NCI-H460 (cell line): Measurements from ENCODE around the gene RAG1. TPM values are rescaled to one million over a fixed set of nuclear protein-coding genes. Genes with fewer than 3 reads are reported as not detected.
"Not testable (repeated sequence)": the region's sequence is repeated elsewhere in the genome, so short reads cannot be mapped to it uniquely, and the experiment has no call there.

Source experiments
- DNase-seq: peaks from one replicate; pipeline ENCODE4 v3.0.0-alpha.2; 2016; ENCODE audit warnings: low read depth; ENCODE audit errors: extremely low read depth
- polyA plus RNA-seq: library from polyadenylated mRNA; depleted of rRNA; stranded (reverse); fragments of >200 nt; gene quantifications from 2 replicates; pipeline ENCODE4 v1.2.3, GENCODE V29; 2014; cell fraction: nucleus; rRNA removed
- total RNA-seq: library from RNA; depleted of rRNA; stranded (reverse); fragments of >200 nt; shearing (Covaris generic); gene quantifications from 2 replicates; pipeline ENCODE4 v1.2.3, GENCODE V29; 2014; rRNA removed

The RAG1 gene
- total RNA-seq: 0.12 and 0.17 TPM in 2 replicates
- 0.74 TPM in 1 of 2 replicates, not detected in the other for polyA plus RNA-seq

- no peak for DNase-seq
Observed at GRCh38 chr11:36567694-36568093, at the start of gene RAG1. TSS of gene RAG1 (plus strand) at chr11:36568007. CDS start at chr11:36573305, 5,298 bp downstream.

DNA sequence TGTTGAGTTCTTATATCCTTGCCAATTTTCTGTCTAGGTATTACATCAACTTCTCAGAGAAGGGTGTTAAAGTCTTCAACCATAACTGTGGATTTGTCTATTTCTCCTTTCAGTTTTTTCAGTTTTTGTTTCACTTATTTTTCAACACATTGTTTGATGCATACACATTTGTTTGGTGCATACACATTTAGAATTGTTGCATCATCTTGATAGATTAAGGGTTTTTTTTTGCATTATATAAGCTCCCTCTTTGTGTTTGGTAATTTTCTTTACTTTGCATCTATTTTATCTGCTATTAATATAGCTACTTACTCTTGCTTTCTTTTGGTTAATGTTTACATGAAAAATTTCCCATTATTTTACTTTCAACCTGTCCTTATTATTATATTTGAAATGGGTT lies 37.0 kb upstream of the RAG1 start:
- DNase-seq: no peak

GRCh38 chr11:36532941-36533601 lies 34.7 kb upstream of the RAG1 start:
- DNase-seq: no peak

DNA sequence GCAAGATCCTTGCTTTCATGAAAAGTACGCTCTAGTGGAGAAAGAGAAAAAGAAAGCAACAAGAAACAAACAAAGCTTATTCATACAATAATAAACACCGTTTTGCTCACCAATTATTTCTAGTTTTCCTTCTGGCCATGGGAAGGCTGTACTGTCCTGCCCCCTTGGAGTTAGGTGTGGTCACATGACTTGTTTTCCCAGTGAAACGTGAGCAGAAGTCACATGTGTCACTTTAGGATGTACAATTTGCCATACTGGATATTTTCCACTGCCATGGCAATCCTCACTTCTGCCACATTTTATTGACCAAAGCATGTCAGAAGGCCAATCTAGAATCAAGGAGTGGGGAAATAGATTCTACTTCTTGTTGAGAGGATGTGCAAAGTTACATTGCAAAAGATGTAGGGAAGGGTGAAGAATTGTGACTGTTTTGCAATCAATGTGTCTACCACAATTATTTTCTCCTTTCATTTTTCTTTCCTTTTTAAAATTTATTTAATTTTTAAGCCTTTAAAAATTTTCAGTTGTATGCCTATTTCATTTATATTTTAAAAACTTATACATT lies 33.4 kb upstream of the RAG1 start:
- no peak for DNase-seq

GRCh38 chr11:36540998-36541397 lies 26.8 kb upstream of the RAG1 start:
- peak; percentile 21 for DNase-seq

- DNase-seq: no peak
Observed at GRCh38 chr11:36550385-36551115, 17.3 kb upstream of the RAG1 start.

DNA sequence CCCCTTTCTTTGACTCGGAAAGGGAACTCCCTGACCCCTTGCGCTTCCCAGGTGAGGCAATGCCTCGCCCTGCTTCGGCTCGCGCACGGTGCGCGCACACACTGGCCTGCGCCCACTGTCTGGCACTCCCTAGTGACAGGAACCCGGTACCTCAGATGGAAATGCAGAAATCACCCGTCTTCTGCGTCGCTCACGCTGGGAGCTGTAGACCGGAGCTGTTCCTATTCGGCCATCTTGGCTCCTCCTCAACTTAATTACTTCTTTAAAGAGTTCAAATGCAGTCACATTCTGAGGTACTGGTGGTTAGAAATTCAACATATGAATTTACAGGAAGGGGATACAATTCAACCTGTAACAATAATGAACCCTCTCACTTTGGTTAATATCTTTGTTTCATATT lies 10.4 kb upstream of the RAG1 start:
- DNase-seq: not testable (repeated sequence)

DNA sequence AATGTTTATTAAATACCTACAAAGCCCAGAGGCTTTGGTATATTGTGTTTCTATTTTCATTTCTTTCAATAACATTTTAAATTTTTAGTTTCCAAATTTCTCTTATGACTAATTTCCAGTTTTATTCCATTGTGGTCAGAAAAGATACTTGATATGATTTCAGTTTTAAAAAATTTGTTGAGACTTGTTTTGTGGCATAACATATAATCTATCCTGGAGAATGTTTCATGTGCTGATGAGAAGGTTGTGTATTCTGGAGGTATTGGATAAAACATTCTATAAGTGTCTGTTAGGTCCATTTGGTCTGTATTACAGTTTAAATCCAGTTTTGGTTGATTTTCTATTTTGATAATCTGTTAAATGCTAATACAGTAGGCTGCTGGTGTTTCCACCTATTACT lies 9.8 kb upstream of the RAG1 start:
- DNase-seq: no peak

- DNase-seq: no peak
Observed at GRCh38 chr11:36558571-36559413, 9.0 kb upstream of the RAG1 start.

DNA sequence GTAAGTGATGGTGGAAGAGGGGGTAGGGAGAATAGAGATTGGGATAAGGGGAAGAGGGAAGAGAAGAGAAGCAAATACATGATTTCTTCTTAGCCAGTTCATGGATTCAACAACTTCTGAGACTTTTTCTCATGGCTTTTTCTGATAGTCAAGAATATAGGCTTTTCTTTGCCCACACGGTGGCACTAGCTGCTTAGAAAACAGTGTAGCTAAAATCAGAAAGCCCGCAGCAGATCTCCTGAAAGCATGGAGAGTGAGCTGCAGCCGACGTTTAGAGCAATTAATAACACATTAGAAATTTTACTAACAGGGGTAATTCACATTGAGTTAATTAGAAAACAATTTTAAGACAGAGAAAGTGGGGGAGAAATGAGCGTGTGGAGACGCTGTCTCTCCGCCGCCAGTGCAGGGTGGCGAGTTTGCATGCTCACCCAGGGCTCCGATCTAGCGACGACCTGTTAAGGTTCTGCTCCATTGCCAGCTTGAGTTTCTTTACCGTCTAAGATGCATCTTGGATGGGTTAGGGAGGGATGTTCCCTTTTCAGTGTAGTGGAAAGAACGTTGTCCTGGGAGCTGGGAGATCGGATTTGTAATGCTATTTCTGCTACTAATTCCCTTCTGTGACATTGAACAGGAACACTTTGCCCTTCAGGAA lies 3.3 kb upstream of the RAG1 start:
- peak; percentile 51 for DNase-seq

- DNase-seq: no peak
Observed at GRCh38 chr11:36565031-36565610, 2.7 kb upstream of the RAG1 start.

DNA sequence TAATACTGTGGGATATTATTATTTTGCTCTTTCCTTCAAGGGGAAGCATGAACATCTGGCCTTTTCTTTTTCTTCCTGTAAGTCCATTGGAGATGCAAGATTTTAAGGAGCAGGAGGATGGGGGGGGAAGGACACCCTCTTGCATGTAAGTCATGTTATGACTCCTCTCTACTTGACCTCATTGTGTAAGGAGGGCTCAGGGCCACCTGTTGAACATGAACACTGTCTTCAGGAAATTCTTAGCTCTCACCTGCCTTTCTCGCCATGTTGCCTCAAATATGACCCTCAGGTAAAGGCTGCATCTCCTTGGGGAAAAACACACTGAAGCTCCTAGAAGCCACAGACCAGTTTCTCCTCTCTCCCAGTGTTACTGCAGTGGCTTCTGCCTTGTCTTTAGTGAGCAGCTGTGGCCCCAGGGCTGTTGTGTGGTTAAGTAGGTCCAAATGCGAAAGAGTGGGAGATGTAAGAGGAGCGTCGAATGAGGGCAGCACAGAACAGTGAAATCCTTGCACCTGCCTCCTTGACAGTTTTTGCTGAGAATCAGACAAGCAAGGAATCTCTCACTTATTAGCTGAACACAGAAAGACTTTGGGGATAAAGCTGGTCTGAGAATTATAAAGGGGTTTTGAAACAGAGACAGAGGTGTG lies 1.3 kb upstream of the RAG1 start:
- DNase-seq: no peak

DNA sequence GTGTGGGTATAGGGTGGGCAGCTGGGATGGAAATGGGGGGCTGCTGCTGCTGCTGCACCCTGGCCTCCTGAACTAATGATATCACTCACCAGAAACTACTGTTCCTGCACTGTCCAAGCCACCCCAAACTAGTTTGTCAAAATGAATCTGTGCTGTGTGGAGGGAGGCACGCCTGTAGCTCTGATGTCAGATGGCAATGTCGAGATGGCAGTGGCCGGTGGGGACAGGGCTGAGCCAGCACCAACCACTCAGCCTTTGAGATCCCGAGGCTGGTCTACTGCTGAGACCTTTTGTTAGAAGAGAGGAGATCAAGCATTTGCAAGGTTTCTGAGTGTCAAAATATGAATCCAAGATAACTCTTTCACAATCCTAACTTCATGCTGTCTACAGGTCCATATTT lies 1.3 kb downstream of the RAG1 start:
- no peak for DNase-seq

GRCh38 chr11:36574486-36574885 lies 6.7 kb downstream of the RAG1 start:
- no peak for DNase-seq

DNA sequence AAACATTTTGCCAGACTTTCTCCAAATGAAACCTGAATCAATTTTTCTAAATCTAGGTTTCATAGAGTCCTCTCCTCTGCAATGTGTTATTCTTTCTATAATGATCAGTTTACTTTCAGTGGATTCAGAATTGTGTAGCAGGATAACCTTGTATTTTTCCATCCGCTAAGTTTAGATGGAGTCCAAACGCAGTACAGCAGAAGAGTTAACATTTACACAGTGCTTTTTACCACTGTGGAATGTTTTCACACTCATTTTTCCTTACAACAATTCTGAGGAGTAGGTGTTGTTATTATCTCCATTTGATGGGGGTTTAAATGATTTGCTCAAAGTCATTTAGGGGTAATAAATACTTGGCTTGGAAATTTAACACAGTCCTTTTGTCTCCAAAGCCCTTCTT lies 9.6 kb downstream of the RAG1 start:
- DNase-seq: no peak

DNA sequence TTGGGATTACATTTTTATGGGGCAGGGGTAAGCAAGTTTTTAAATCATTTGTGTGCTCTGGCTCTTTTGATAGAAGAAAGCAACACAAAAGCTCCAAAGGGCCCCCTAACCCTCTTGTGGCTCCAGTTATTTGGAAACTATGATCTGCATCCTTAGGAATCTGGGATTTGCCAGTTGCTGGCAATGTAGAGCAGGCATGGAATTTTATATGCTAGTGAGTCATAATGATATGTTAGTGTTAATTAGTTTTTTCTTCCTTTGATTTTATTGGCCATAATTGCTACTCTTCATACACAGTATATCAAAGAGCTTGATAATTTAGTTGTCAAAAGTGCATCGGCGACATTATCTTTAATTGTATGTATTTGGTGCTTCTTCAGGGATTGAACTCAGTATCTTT lies 10.1 kb downstream of the RAG1 start:
- no peak for DNase-seq

- no peak for DNase-seq
Observed at GRCh38 chr11:36578458-36578857, 10.7 kb downstream of the RAG1 start.

- no peak for DNase-seq
Observed at GRCh38 chr11:36581536-36581935, 13.7 kb downstream of the RAG1 start.

DNA sequence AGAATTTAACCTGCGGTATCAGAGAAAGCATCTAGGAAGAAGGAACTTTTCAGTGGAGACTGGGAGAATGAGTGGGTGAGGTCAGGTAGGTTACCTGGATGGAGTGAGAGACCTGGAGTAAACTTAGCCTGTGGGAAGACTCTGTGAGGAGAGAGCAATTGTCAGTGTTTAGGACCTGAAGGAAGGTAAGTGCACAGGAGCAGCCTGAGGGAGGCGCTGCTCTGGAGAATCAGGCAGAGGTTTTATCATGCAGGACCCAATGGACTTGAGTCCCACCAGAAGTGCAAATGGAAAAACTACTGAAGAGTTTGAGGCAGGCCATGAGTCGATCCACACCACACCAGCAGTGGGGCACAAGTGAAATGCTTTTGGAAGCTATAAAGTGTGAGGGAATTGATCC lies 15.9 kb downstream of the RAG1 start:
- no peak for DNase-seq

DNA sequence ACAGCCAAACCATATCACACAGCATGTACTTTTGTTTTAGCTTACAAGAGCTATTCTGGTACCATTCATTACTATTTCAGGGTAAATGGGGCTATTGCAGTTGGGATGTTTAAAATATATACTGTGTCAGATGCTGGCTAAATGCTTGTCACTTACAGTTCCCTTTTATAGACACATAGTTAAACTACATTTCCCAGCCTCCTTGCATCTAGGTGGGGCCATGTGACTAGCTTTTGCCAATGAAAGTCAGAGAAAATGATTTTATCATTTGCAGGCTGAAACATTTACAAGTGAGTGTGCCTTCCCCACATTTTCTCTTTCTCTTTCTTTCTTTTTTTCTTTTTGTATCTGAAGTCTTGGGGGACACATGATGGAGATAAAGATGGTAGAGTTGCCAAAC lies 18.7 kb downstream of the RAG1 start:
- DNase-seq: no peak
